ENCODE measurements around the gene FAM131A. TPM values are rescaled to one million over a fixed set of nuclear protein-coding genes. Genes with fewer than 3 reads are reported as not detected.

The FAM131A gene
- total RNA-seq, 1 experiment from 2014 or later: 14.4 TPM

- peak; percentile 66 for DNase-seq
- peaks cover 24 to 44% (median 44%) of the 10 kb centered on the region in 3 experiments; a peak in 6 of 7 replicates for H3K36me3 Mint-ChIP-seq (ENCODE audit: insufficient read depth in 1 of 3, low read depth in 3 of 3)
- WGBS (ENCODE audit: extremely low coverage, insufficient read length, low lambda C conversion rate): no CpG with 5 or more reads among the region's 56 CpGs
These were observed 24.1 kb downstream of the FAM131A start, which contains the start of the genes CLCN2 and POLR2H for GRCh38 chr3:184361532-184361931. Gene CLCN2, minus strand, starts transcription at chr3:184361605. Its CDS starts 126 bp downstream, at chr3:184361479. Gene POLR2H, plus strand, starts transcription at chr3:184361710. Its CDS starts 1,783 bp downstream, at chr3:184363493.

More at GRCh38 chr3:184361532-184361931, 24.1 kb downstream of the FAM131A start, which contains the start of the genes CLCN2 and POLR2H:
- Histone ChIP-seq H3K79me1 (ENCODE audit: insufficient read depth, low read depth, low read length, poor library complexity, severe bottlenecking) (no peaks in the 10 kb centered on the region), H3K27me3 (ENCODE audit: insufficient read depth, low read length) (no peaks in the 10 kb centered on the region; the same call in 1 of the 2 replicates), H3K4me2 (ENCODE audit: insufficient read depth, insufficient read length, low read length) (peak within 1 kb of the TSS; percentile 75), H4K20me1 (ENCODE audit: control insufficient read depth, insufficient read depth, insufficient read length) (peaks cover 2% of the 10 kb centered on the region), H3K27ac (ENCODE audit: insufficient read length, low read depth, low read length) (no peak within 1 kb of the TSS), H3K14ac (ENCODE audit: insufficient read depth, low read length) (peak within 1 kb of the TSS; percentile 54), H3K4me1 (ENCODE audit: insufficient read depth, low read length) (peaks cover 2% of the 10 kb centered on the region; the same call in 1 of the 2 replicates), H3K56ac (ENCODE audit: insufficient read length, low read depth, low read length) (no peak within 1 kb of the TSS), H2BK120ac (ENCODE audit: low read depth, low read length, poor library complexity, severe bottlenecking) (no peak within 1 kb of the TSS), H2BK20ac (ENCODE audit: low read depth, low read length, poor library complexity, severe bottlenecking) (no peak within 1 kb of the TSS), H4K8ac (replicated peaks; ENCODE audit: insufficient read length, low read depth, low read length) (no peak within 1 kb of the TSS), H3K23me2 (ENCODE audit: insufficient read length, low read depth, low read length, poor library complexity, severe bottlenecking) (peaks cover 25% of the 10 kb centered on the region), H3K79me2 (ENCODE audit: insufficient read depth, low read length) (no peaks in the 10 kb centered on the region; the same call in 1 of the 2 replicates), H2BK15ac (ENCODE audit: low read depth, low read length) (no peak within 1 kb of the TSS), H2BK12ac (ENCODE audit: insufficient read length, low read depth, low read length) (no peak within 1 kb of the TSS), H4K5ac (ENCODE audit: insufficient read length, low read depth, low read length) (no peak within 1 kb of the TSS), H3K9me3 (ENCODE audit: control insufficient read depth, low read depth, low read length) (no peaks in the 10 kb centered on the region), H3K9ac (ENCODE audit: extremely low read depth, insufficient read length, low read length) (peak within 1 kb of the TSS; percentile 64), H3K18ac (ENCODE audit: insufficient read length, low read depth, low read length) (peak within 1 kb of the TSS; percentile 15), H3K23ac (ENCODE audit: insufficient read length, low read depth, low read length) (no peak within 1 kb of the TSS), H3K4ac (ENCODE audit: low read depth, low read length) (no peak within 1 kb of the TSS), H2AFZ (ENCODE audit: low read length) (no peak within 1 kb of the TSS), H3T11ph (ENCODE audit: low read length) (no peak within 1 kb of the TSS), H4K91ac (ENCODE audit: insufficient read length, low read depth, low read length) (no peak within 1 kb of the TSS), H2BK5ac (ENCODE audit: insufficient read length, low read length) (no peak within 1 kb of the TSS), H2AK5ac (ENCODE audit: insufficient read length, low read length) (no peak within 1 kb of the TSS)
- no peaks in the 10 kb centered on the region for H3K9me3 Mint-ChIP-seq
- peak within 1 kb of the TSS; percentile 93 to 97 (median 97) for H3K27ac Mint-ChIP-seq
- TF ChIP-seq CTCF (conservative IDR thresholded peaks at IDR 0.05): no peak
- H3K4me3 Mint-ChIP-seq: peak within 1 kb of the TSS; percentile 96 to 98
- H3K27me3 Mint-ChIP-seq (ENCODE audit: low read depth): peaks cover 8% of the 10 kb centered on the region
- peaks cover 23 to 26% of the 10 kb centered on the region in 2 experiments for H3K4me1 Mint-ChIP-seq

Data from H9 (cell line).